ENCODE data around the gene PRDM16. TPM values are rescaled to one million over a fixed set of nuclear protein-coding genes. Genes with fewer than 3 reads are reported as not detected.

PRDM16 gene
- total RNA-seq, 1 experiment from 2014 or later: 0.04 TPM

DNA sequence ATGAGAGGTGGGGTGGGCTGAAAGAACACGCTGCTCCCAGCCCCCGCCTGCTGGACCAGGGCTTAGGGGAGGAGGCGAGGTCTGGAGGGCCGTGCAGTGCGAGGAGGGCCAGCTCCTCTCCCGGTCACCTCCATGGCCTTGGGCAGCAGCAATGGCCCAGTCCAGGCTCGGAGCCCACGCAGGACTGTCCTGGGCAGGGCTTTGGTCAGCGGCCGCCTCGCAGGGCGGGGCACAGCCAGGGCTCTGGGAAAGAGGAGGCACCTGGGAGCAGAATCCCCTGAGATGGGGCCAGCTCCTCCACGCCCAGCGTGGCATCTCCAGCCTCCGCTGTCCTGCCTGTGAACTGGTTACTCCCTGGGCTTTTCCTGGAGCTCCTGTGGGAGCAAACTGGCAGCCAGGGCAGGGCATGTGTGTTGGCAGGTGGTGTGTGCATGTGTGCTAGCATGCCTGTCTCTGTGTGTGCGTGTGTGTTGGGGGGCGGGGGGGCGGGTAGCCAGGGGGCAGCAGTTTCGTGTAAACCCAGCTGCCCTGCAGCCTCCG lies 412.9 kb downstream of the PRDM16 start:
- POLR2A ChIA-PET (ENCODE audit: unreplicated experiment): no interaction called here
- Histone ChIP-seq H3K4me3 (ENCODE audit: low read length) (no peak overlapping the region), H3K4me2 (ENCODE audit: low read length) (no peak overlapping the region), H3K36me3 (ENCODE audit: low read depth, low read length) (no peaks in the 10 kb centered on the region), H3K9ac (ENCODE audit: low read length) (peak overlapping the region; percentile 23; the same call in 1 of the 2 replicates), H4K20me1 (ENCODE audit: low read length) (no peaks in the 10 kb centered on the region), H3K9me2 (replicated peaks; ENCODE audit: low read length) (no peaks in the 10 kb centered on the region), H3K9me3 (ENCODE audit: low read length) (no peaks in the 10 kb centered on the region), H3K27me3 (ENCODE audit: low read length) (no peaks in the 10 kb centered on the region), H3K27ac (ENCODE audit: low read length) (peak overlapping the region; percentile 57), H2AFZ (ENCODE audit: low read length) (no peak overlapping the region), H3K79me2 (ENCODE audit: low read length) (no peaks in the 10 kb centered on the region), H3K4me1 (ENCODE audit: insufficient read depth, low read length) (peaks cover 12% of the 10 kb centered on the region), H3F3A (ENCODE audit: low read length, unreplicated experiment) (no peaks in the 10 kb centered on the region)
- CTCF ChIA-PET: interaction anchor here (1.6 kb wide), 1 partner anchor 29 kb away, joined by 25 read pairs; no protein-coding TSS in a partner anchor
- TF ChIP-seq, protein P1, sequence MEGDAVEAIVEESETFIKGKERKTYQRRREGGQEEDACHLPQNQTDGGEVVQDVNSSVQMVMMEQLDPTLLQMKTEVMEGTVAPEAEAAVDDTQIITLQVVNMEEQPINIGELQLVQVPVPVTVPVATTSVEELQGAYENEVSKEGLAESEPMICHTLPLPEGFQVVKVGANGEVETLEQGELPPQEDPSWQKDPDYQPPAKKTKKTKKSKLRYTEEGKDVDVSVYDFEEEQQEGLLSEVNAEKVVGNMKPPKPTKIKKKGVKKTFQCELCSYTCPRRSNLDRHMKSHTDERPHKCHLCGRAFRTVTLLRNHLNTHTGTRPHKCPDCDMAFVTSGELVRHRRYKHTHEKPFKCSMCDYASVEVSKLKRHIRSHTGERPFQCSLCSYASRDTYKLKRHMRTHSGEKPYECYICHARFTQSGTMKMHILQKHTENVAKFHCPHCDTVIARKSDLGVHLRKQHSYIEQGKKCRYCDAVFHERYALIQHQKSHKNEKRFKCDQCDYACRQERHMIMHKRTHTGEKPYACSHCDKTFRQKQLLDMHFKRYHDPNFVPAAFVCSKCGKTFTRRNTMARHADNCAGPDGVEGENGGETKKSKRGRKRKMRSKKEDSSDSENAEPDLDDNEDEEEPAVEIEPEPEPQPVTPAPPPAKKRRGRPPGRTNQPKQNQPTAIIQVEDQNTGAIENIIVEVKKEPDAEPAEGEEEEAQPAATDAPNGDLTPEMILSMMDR (conservative IDR thresholded peaks at IDR 0.05; ENCODE audit: low read depth, low read length): no peak
- TF ChIP-seq EZH2phosphoT487 (IDR thresholded peaks at IDR 0.05; ENCODE audit: borderline replicate concordance, low read length): no peak
- TF ChIP-seq EZH2 (IDR thresholded peaks at IDR 0.05; ENCODE audit: low read length, unreplicated experiment): no peak
- ATAC-seq (peak; percentile 13), DNase-seq (peak; percentile 22)
- intact Hi-C loops (cut with micrococcal nuclease): no loop called here
- BruUV-seq (replicated peaks): no TSS peak

DNA sequence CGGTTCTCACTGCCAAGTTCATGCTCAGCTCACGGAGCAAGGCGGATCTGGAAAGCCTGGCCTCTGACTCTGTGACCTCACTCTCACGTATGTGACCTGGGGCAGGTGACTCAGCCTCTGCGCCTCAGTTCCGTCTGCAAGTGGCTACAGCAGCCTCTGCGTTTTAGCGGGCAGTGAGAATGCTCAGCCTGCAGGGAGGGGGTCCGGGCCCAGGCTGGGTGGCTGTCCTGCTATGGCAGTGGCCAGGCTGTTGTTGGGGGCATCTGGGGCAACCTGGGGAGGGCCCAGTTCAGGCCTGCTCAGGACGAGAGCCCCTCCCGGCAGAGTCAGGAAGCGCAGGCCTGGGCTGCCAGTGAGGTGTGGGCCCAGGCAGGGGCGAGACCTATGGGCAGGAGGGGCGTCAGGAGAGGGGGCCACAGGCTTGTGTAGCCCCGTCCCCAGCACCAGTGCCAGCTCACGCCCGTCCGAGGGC lies 413.4 kb downstream of the PRDM16 start:
- Histone ChIP-seq H3F3A (ENCODE audit: low read length, unreplicated experiment) (no peaks in the 10 kb centered on the region), H3K4me3 (ENCODE audit: low read length) (no peak overlapping the region)
- intact Hi-C loops (cut with micrococcal nuclease): no loop called here

GRCh38 chr1:3483380-3483779 lies 414.4 kb downstream of the PRDM16 start:
- BruUV-seq (replicated peaks): no TSS peak
- CTCF ChIA-PET: no interaction called here
- H3K9ac ChIP-seq (ENCODE audit: low read length): no peak overlapping the region

More for the DNA sequence above, 413.4 kb downstream of the PRDM16 start:
- ChIA-PET CTCF (interaction anchor here (1.6 kb wide), 1 partner anchor 29 kb away, joined by 25 read pairs; no protein-coding TSS in a partner anchor), POLR2A (ENCODE audit: unreplicated experiment) (no interaction called here)
- TF ChIP-seq, protein P1 (conservative IDR thresholded peaks at IDR 0.05; ENCODE audit: low read depth, low read length): peak; percentile 52
- TF ChIP-seq EZH2 (IDR thresholded peaks at IDR 0.05; ENCODE audit: low read length, unreplicated experiment): no peak
- Histone ChIP-seq H3K79me2 (ENCODE audit: low read length) (no peaks in the 10 kb centered on the region), H3K9me2 (replicated peaks; ENCODE audit: low read length) (no peaks in the 10 kb centered on the region), H2AFZ (ENCODE audit: low read length) (no peak overlapping the region), H3K4me2 (ENCODE audit: low read length) (peak overlapping the region; percentile 60), H3K36me3 (ENCODE audit: low read depth, low read length) (no peaks in the 10 kb centered on the region), H3K9ac (ENCODE audit: low read length) (0 out of 2 replicates have a peak overlapping the region, but pooled peaks have one; percentile 30), H3K4me1 (ENCODE audit: insufficient read depth, low read length) (peaks cover 12% of the 10 kb centered on the region), H3K9me3 (ENCODE audit: low read length) (no peaks in the 10 kb centered on the region), H3K27me3 (ENCODE audit: low read length) (no peaks in the 10 kb centered on the region), H4K20me1 (ENCODE audit: low read length) (no peaks in the 10 kb centered on the region), H3K27ac (ENCODE audit: low read length) (peak overlapping the region; percentile 40)
- peak; percentile 65 for ATAC-seq
- no TSS peak for BruUV-seq (replicated peaks)
- DNase-seq: peak; percentile 83

More at GRCh38 chr1:3483380-3483779, 414.4 kb downstream of the PRDM16 start:
- Histone ChIP-seq H3K9me2 (replicated peaks; ENCODE audit: low read length) (no peaks in the 10 kb centered on the region), H3F3A (ENCODE audit: low read length, unreplicated experiment) (no peaks in the 10 kb centered on the region), H3K27me3 (ENCODE audit: low read length) (no peaks in the 10 kb centered on the region), H2AFZ (ENCODE audit: low read length) (no peak overlapping the region), H4K20me1 (ENCODE audit: low read length) (no peaks in the 10 kb centered on the region), H3K36me3 (ENCODE audit: low read depth, low read length) (no peaks in the 10 kb centered on the region), H3K4me3 (ENCODE audit: low read length) (no peak overlapping the region), H3K4me2 (ENCODE audit: low read length) (no peak overlapping the region), H3K4me1 (ENCODE audit: insufficient read depth, low read length) (peaks cover 12% of the 10 kb centered on the region), H3K9me3 (ENCODE audit: low read length) (no peaks in the 10 kb centered on the region), H3K27ac (ENCODE audit: low read length) (0 out of 2 replicates have a peak overlapping the region, but pooled peaks have one; percentile 40), H3K79me2 (ENCODE audit: low read length) (no peaks in the 10 kb centered on the region)
- TF ChIP-seq, protein P1 (conservative IDR thresholded peaks at IDR 0.05; ENCODE audit: low read depth, low read length): no peak
- TF ChIP-seq EZH2 (IDR thresholded peaks at IDR 0.05; ENCODE audit: low read length, unreplicated experiment): no peak
- no peak for TF ChIP-seq EZH2phosphoT487 (IDR thresholded peaks at IDR 0.05; ENCODE audit: borderline replicate concordance, low read length)
- intact Hi-C loops (cut with micrococcal nuclease): no loop called here
- DNase-seq (no peak), ATAC-seq (no peak)
- POLR2A ChIA-PET (ENCODE audit: unreplicated experiment): no interaction called here
